ENCODE measurements around the gene FRMD4A. TPM values are rescaled to one million over a fixed set of nuclear protein-coding genes. Genes with fewer than 3 reads are reported as not detected.
"Not testable (repeated sequence)": the region's sequence is repeated elsewhere in the genome, so short reads cannot be mapped to it uniquely, and the experiment has no call there.

FRMD4A gene
- polyA plus RNA-seq, 1 donor (not counting 4 experiments of a cell fraction or from before 2014, with no cell fraction given), result 12.9 TPM

DNA sequence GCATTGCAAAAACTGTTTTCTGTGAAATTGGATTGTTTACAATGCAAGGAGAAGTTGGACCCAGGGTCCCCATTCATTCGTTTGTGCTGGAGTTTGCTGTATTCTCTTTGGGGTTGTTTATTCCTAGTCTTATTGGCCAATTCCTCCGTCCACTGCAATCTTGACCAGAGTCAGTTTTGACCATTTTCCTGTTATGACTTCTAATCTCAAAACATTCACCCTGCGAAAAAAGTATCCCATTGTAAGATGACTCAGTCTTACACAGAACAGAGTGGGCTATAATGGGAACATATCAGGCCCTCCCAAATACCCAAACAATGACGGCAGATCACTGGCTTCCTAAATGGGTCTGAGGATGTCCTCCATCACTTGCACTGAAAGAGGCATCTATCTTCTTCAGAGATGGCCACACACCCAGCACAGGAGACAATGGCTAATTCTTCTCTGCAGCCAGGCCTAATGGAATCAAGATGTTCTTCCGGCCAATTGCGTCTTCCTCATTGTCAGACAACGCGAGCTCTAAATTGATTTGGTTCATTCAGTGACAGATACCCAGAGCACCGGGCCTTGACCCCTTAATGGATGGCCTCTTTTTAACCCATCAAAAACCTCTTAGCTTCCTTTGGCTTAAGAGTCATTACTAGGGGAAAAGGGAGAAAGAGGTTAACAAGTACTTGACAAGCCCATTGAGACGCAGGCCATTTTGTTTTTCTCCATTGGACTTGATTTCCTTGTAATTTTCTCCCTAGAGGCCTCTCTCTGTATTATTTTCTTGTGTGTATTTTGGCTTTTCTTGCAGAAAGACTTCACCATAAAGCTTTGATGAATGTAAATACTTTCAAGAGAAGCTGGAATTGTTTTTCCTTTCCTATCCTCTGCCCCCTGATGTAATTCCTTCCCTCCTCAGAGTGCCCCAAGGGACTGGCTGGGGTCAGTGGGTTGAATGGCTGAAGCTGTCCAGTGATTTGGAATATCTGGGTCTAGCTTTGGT, 614.3 kb downstream of the FRMD4A start:
- Histone ChIP-seq H3K9me3 (ENCODE audit: control insufficient read depth, low read depth, low read length) (no peaks in the 10 kb centered on the region), H4K20me1 (ENCODE audit: control insufficient read depth, extremely low read depth, insufficient read depth, low read length) (no peaks in the 10 kb centered on the region), H3K79me2 (ENCODE audit: control insufficient read depth, insufficient read depth, low read length) (no peaks in the 10 kb centered on the region), H3K27ac (ENCODE audit: control insufficient read depth, insufficient read depth, low read length) (no peak overlapping the region), H3K9me1 (ENCODE audit: control insufficient read depth, extremely low read depth, insufficient read depth, low read length) (no peaks in the 10 kb centered on the region), H3K4me2 (ENCODE audit: control insufficient read depth, extremely low read depth, insufficient read depth, low read depth, low read length) (no peak overlapping the region), H3K4me3 (ENCODE audit: control insufficient read depth in 2 of 3, extremely low read depth in 1 of 3, insufficient read depth in 2 of 3, low read depth in 1 of 3, low read length in 3 of 3) (no peak overlapping the region), H3K9ac (ENCODE audit: control insufficient read depth, extremely low read depth, insufficient read depth, low read length) (no peak overlapping the region), H3K4me1 (ENCODE audit: control insufficient read depth, extremely low read depth, insufficient read depth, low read length) (peaks cover 37% of the 10 kb centered on the region), H2AFZ (ENCODE audit: control insufficient read depth, low read length) (no peak overlapping the region), H3K27me3 (ENCODE audit: control insufficient read depth, extremely low read depth, insufficient read depth, low read length) (no peaks in the 10 kb centered on the region), H3K36me3 (ENCODE audit: control insufficient read depth in 2 of 2, extremely low read depth in 1 of 2, insufficient read depth in 2 of 2, low read length in 2 of 2) (no peaks in the 10 kb centered on the region)
- no peak for TF ChIP-seq EZH2 (IDR thresholded peaks at IDR 0.05; ENCODE audit: low read length)
- dilution Hi-C loops (cut with MboI; ENCODE audit: extremely low pct_ligation_motif_present, low sequenced_read_pairs), result no loop called here
- FAIRE-seq (no peak), DNase-seq (ENCODE audit: low read depth, low spot score) (no peak)

GRCh38 chr10:13715596-13715995, 615.1 kb downstream of the FRMD4A start:
- H3K4me1 ChIP-seq (ENCODE audit: control insufficient read depth, extremely low read depth, insufficient read depth, low read length), result peaks cover 37% of the 10 kb centered on the region
- H3K9ac ChIP-seq (ENCODE audit: control insufficient read depth, extremely low read depth, insufficient read depth, low read length); H3K9me3 ChIP-seq (ENCODE audit: control insufficient read depth, low read depth, low read length); H4K20me1 ChIP-seq (ENCODE audit: control insufficient read depth, extremely low read depth, insufficient read depth, low read length); H3K27ac ChIP-seq (ENCODE audit: control insufficient read depth, insufficient read depth, low read length); H3K79me2 ChIP-seq (ENCODE audit: control insufficient read depth, insufficient read depth, low read length); FAIRE-seq; H3K9me1 ChIP-seq (ENCODE audit: control insufficient read depth, extremely low read depth, insufficient read depth, low read length); H3K27me3 ChIP-seq (ENCODE audit: control insufficient read depth, extremely low read depth, insufficient read depth, low read length); H3K4me3 ChIP-seq (ENCODE audit: control insufficient read depth in 2 of 3, extremely low read depth in 1 of 3, insufficient read depth in 2 of 3, low read depth in 1 of 3, low read length in 3 of 3); H3K36me3 ChIP-seq (ENCODE audit: control insufficient read depth in 2 of 2, extremely low read depth in 1 of 2, insufficient read depth in 2 of 2, low read length in 2 of 2); dilution Hi-C loops (cut with MboI; ENCODE audit: extremely low pct_ligation_motif_present, low sequenced_read_pairs); DNase-seq (ENCODE audit: low read depth, low spot score); H2AFZ ChIP-seq (ENCODE audit: control insufficient read depth, low read length); H3K4me2 ChIP-seq (ENCODE audit: control insufficient read depth, extremely low read depth, insufficient read depth, low read depth, low read length): not testable (repeated sequence)

DNA sequence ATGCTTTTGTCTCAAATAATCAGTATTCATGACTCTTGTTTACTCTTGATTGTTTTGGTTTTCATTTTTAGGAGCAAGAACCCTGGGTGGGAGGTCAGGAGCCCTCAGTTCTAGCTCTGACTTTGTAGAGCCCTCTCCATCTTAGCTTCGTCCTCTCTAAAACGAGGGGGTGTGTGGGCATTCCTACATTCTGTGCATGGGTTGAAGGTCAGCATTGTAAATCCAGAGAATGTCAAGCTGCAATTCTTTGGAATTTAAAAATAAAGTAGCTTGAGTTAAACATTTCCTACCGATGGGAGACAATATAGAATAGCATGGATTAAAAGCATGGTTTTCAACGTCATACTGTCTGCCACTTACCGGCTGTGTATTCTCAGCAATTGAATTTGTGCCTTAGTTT, 615.6 kb downstream of the FRMD4A start:
- Histone ChIP-seq H3K4me1 (ENCODE audit: control insufficient read depth, extremely low read depth, insufficient read depth, low read length) (peaks cover 37% of the 10 kb centered on the region), H3K79me2 (ENCODE audit: control insufficient read depth, insufficient read depth, low read length) (no peaks in the 10 kb centered on the region), H3K36me3 (ENCODE audit: control insufficient read depth in 2 of 2, extremely low read depth in 1 of 2, insufficient read depth in 2 of 2, low read length in 2 of 2) (no peaks in the 10 kb centered on the region), H3K9me3 (ENCODE audit: control insufficient read depth, low read depth, low read length) (no peaks in the 10 kb centered on the region), H3K9me1 (ENCODE audit: control insufficient read depth, extremely low read depth, insufficient read depth, low read length) (no peaks in the 10 kb centered on the region), H3K9ac (ENCODE audit: control insufficient read depth, extremely low read depth, insufficient read depth, low read length) (no peak overlapping the region), H3K4me3 (ENCODE audit: control insufficient read depth in 2 of 3, extremely low read depth in 1 of 3, insufficient read depth in 2 of 3, low read depth in 1 of 3, low read length in 3 of 3) (no peak overlapping the region), H3K4me2 (ENCODE audit: control insufficient read depth, extremely low read depth, insufficient read depth, low read depth, low read length) (no peak overlapping the region), H3K27me3 (ENCODE audit: control insufficient read depth, extremely low read depth, insufficient read depth, low read length) (no peaks in the 10 kb centered on the region), H3K27ac (ENCODE audit: control insufficient read depth, insufficient read depth, low read length) (no peak overlapping the region), H2AFZ (ENCODE audit: control insufficient read depth, low read length) (no peak overlapping the region), H4K20me1 (ENCODE audit: control insufficient read depth, extremely low read depth, insufficient read depth, low read length) (no peaks in the 10 kb centered on the region)
- TF ChIP-seq, protein P1, sequence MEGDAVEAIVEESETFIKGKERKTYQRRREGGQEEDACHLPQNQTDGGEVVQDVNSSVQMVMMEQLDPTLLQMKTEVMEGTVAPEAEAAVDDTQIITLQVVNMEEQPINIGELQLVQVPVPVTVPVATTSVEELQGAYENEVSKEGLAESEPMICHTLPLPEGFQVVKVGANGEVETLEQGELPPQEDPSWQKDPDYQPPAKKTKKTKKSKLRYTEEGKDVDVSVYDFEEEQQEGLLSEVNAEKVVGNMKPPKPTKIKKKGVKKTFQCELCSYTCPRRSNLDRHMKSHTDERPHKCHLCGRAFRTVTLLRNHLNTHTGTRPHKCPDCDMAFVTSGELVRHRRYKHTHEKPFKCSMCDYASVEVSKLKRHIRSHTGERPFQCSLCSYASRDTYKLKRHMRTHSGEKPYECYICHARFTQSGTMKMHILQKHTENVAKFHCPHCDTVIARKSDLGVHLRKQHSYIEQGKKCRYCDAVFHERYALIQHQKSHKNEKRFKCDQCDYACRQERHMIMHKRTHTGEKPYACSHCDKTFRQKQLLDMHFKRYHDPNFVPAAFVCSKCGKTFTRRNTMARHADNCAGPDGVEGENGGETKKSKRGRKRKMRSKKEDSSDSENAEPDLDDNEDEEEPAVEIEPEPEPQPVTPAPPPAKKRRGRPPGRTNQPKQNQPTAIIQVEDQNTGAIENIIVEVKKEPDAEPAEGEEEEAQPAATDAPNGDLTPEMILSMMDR (optimal IDR thresholded peaks at IDR 0.05 in 1 of 3, IDR thresholded peaks at IDR 0.05 in 1 of 3, conservative IDR thresholded peaks at IDR 0.05 in 1 of 3; ENCODE audit: extremely low read depth in 1 of 3, insufficient read depth in 2 of 3, low read length in 3 of 3), result no peak
- no peak for TF ChIP-seq EZH2 (IDR thresholded peaks at IDR 0.05; ENCODE audit: low read length)
- no peak for DNase-seq (ENCODE audit: low read depth, low spot score)
- dilution Hi-C loops (cut with MboI; ENCODE audit: extremely low pct_ligation_motif_present, low sequenced_read_pairs), result no loop called here
- FAIRE-seq, result no peak
